HPDE6-E6E7 (cell line): ENCODE results near the gene NFYA.

Experiments
- DNase-seq: peaks from one replicate; pipeline ENCODE4 v3.0.0; 2011; ENCODE audit warnings: missing footprints; ENCODE audit errors: extremely low spot score

NFYA gene

DNA sequence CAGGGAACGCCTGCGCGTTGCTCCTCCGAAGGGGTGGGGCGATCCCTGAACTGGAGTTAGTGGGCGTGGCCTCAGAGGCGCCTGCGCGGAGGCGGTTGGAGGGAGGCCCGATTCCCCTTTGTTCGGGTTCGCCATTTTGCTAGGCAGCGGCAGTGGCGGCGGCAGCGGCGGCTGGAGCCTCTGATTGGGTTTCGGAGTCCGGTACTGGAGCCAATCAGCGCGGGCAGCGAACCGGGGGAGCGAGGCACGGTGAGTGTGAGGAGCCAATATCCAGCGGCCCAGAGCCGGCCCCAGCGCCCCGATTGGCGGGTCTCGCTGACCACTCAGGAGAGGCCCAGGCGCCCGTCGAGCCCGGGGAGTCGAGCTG is at the start of gene NFYA:
NFYA (plus strand) TSS at position 139 of the 367 bp plus-strand sequence. CDS start 6,116 bp downstream, outside the sequence.
- peak; percentile 92 for DNase-seq

DNA sequence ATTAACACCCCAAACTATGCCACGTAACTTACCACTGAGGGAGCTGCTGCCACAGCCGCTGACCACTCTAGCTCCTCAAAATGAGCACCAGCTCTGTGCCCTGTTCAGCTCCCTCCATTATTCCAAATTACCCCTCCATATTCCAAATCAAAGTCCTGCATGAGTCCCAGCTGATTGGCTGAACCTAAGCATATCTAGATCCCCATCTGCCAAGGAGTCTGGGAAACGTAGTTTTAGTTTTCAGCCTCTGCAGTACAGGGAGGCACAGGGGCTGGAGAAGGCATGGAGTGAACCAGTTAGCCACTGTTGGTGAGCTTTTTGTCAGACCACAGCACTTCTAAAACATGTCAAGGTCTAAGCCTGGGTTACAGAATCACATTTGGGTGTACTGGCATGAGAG is 49.7 kb upstream of the NFYA start:
- no peak for DNase-seq

DNA sequence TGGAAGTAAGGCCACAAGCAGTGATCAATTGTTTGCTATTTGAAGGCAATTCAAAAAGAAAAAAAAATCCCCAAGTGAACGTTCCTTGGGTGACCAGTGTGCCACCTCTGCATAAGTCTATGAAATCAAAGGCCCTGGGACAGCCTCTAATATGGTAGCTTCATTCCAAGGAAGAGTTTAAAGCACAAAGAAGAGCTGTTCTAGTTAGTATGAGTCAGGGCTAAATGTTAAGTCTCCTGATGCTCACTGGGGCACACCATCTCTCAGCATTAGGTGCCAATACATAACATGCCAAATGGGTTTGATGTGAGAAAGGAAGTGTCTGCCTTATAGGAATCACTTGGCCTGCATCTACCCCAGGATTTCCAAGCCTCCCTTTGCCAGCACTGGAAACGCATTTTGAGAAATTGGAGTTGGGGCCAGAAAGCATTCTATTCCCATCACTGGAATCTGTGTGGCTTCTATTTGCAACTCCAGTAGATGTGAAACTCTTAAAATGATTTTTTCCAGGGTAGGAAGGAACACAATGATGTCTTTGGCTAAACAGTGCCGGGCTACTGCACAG is 46.7 kb upstream of the NFYA start:
- DNase-seq, result no peak

DNA sequence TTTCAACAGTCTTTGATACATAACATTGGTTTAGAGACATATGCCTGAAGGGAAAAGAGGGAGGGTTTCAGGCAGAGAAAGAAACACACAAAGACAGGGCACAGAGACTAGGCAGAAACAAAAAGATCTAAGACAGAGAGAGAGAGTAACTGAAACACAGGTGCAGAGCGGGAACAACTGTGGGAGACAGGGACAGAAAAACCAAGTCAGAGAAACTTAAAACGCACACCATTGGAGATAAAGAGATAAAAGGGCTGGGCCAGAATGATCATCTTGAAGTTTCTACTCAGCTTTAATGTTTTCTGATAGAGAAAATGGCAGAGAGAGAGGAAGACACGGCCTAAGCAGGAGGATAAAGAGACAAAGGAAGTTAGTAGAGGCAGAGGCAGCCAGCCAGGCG is 45.5 kb upstream of the NFYA start:
- DNase-seq, result no peak

DNA sequence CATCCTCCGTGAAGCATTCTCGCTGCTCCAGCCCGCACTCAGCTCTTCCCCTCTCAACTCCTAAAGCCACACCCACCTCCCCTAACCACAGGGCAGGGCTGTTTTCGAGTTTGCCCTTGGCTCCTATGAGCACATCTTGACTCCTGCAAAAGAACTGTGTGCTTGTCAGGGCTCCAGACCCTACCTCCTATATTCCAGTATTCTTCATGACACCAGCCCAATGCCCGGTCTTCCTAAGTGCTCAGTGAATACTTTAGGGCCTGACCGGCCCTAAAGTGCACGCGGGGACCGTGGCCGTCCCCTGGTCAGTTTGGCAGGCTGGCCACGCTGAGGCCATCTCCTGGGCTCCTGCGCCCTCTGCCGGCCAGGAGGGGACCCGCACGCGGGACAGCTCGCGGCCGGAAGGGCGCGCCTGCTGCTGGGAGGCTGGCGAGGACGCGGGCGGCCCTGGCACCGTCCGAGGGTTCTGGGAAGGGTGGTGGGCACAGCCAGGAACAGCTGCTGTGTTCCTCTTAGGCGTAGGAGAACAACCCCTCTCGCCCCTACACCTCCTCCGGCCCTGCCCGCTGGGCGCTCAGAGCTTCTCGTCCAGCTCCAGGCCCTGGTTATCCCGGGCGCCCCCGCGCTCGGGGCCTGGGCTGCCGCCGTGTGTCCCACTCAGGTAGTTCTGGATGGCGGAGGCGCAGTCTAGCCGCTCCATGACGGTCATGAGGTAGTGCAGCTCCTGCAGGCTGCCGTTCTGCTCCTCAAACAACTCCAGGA is 44.8 kb upstream of the NFYA start:
- DNase-seq, result no peak

DNA sequence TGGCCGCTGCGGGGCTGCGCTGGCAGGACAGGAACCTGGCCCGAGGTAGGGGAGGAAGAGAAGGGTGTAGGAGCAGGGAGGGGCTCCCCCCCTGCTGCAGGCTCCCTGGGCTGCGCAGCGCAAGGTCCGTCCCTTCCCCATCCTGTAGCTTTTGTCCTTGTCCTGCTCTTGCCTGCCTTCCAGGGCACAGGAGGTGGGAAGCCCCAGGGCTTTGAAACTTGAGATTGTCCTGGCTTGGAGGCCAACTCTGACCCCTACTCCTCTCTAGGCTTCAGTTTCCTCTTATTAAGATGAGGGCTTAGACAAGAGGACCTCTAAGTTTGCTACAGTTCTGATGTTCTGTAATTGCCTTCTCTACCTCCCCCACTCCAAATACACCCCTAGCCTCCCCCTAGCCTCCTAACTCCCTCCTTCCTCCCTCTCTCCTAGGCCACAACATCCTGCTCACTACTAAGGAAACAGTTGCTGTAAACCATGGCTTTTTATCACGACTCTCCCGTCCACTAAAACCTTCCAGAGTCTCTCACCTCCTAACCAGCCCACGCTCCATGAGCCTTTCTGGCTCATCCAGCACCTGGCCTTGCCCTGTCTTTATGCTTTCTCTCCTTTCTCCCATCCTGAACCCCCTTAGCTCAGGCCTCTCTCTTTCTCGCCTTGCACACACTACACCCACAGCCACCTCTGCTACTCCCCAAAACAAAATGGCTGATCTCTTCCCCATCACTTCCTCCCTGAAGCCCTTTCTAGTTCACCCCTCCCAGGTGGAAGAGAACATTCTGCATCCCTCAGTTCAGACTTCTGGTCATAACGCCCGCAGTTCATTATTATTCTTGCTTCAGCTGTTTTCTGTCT is 44.0 kb upstream of the NFYA start:
- DNase-seq, result no peak

DNA sequence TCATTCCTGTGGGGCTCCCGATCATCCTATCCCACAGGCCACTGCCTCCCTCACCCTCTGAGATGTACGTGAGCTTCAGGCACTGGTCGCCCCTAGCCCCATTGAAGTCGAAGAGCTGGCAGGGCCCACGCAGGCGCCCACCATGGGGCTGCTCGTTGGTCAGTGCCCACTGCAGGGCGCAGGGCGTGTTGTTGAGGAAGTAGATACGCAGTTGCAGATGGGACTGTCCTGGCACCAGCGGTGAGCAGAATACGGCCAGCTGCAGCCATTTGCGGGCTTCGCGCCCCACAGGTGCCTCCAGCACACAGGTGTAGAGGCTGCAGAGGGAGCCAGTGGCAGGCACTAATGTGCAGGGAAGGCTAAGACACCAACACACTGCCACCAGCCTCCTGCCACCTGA is 39.9 kb upstream of the NFYA start:
- DNase-seq, result no peak

DNA sequence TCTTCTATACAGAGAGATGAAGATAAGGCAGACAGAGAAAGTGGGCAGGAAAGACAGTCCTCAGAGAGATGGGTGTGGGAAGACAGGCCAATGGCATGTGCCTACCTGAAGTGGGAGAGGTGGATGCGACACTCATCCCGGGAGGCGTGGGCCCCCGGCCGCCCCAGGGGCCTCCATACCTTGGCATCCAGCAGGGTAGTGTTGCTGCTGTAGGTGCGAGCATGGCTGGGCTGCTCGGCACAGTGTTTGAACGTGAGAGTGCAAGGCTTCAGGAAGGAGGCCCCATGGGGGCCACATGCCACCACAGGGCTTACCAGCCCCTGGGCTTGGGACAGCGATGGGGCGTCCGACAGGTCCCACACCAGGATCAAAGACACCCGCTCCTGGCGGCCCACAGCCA is 39.0 kb upstream of the NFYA start:
- DNase-seq, result no peak

DNA sequence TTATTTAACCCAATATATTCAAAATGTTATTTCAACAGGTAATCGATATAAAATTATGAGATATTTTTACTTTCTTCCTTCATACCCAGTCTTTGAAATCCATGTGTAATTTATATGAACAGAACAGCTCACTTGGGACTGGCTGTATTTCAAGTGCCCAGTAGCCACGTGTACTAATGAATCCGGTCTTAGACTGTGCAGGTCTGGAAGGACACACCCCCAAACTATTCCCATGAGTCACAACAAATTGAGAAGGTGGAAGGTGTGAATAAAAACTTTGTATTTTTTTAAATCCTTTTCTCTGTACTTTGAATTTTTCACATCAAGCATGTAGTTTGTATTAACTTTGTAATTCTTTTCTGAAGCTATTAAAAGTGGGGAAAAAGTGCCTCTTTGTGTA is 36.6 kb upstream of the NFYA start:
- DNase-seq, result peak; percentile 82

DNA sequence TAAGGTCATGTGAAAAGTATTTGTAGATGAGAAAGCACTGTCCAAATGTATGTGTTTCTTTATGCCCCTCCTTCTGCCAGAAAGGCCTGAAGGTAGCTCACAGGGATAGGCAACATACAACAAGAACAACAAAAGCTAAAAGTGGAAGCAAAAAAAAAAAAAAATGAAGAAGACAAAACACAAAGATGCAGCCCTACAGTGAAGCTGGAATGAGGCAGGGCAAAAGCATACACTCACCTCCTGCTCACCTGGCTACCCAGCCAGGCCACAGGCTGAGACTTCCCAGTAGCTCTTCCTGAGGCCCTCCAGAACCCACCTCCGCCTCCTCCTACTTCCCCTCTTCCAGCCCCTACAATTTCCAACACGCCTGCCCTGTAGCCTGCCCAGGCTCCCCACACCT is 36.2 kb upstream of the NFYA start:
- no peak for DNase-seq

DNA sequence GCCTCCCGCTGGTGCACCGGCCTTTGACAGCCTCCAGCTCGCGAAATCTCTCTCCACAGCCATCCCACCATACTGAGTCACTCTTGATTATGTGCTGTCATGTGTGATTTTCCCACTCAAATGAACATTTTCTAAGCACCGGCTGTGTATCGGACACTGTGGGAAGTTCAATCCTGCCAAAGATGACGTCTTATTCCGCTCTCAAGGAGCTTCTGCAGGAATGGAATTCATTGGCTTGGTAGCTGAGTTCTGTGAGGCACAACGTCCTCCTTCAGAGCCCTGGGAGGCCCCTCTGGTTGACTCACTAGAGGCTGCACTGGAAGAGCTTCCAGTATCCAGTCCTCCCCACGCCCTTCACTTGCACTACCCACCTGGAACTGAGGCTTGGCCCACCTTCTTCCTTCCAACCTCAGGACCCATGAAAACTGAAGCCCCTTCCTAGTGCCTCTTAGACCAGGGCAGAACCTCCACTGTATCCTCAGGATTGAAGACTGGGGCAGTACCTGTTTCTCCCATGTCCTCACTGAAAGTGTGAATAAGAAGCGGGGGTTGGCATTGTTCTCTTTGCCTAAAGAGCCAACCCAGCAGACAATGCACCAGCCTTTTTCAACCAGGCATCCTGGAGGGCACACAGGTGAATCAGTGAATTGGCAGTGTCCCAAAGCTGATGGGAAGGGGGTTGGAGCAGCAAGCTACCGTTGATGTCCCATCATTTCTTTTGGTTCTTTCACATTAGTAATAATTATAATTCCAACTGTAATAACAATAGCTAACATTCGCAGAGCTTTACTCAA is 35.5 kb upstream of the NFYA start:
- DNase-seq, result no peak

DNA sequence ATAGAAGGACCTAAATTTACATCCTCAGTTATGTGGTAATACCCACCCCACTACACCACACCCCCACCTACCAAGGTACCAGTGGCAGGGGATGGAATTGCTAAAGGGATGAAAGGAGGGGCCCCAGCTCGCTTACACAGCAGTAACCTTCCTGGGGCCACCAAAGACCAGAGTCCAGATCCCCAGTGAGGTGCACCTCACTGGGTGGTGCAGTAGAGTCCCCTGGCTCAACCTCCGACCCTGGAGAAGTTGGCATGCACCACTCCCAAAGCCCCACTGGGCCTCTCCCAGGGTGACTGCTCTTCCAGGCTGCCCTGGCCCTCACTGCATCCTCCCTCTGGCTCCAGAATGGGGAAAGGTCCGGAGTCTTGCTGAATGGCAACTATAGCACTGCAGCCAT is 34.6 kb upstream of the NFYA start:
- no peak for DNase-seq

DNA sequence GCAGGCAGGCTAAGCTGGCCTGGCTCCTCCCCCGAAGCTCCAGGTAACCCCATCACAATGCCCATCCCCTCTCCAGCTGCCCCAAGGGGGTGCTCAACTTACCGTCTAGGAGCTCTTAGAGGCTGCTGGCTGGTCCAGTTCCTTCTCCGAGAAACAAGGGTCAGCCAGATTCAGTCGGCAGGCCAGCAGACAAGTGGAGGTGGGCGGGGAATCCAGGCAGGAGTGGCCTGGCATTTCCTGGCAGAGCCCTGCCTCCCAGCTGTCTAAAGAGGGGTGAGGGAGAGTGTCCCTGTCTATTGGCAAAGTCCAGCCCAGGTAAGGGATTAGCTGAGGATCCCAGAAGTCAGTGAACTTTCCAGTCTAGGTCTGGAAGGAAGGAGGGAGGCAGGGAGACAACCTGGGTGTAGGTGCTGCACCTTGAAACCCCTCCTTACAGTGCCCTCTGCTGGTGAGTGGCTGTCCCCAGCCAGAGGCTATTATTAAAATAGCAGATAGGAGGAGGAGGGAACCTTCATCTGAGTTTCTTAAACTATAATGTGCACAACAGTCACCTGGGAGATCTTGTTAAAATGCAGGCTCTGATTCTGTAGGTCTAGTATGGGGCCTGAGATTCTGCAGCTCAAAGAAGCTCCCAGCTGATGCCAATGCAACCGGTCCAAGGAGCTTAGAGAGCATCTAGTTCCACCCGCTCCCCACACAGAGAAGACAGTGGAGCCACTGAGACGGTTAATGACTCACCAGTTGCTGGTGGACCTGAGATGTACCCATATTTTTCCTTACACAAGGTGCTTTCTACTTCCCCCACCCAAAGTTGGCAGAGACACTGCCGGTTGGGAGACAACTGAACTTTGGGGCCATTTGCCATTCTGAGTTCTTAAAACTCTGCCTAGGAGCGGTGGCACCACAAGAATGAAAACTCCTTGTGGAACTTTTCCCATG is 33.4 kb upstream of the NFYA start, which contains the start of gene UNC5CL:
UNC5CL (minus strand) TSS at position 162 of the 939 bp plus-strand sequence. CDS start 4,147 bp downstream, outside the sequence.
- no peak for DNase-seq

DNA sequence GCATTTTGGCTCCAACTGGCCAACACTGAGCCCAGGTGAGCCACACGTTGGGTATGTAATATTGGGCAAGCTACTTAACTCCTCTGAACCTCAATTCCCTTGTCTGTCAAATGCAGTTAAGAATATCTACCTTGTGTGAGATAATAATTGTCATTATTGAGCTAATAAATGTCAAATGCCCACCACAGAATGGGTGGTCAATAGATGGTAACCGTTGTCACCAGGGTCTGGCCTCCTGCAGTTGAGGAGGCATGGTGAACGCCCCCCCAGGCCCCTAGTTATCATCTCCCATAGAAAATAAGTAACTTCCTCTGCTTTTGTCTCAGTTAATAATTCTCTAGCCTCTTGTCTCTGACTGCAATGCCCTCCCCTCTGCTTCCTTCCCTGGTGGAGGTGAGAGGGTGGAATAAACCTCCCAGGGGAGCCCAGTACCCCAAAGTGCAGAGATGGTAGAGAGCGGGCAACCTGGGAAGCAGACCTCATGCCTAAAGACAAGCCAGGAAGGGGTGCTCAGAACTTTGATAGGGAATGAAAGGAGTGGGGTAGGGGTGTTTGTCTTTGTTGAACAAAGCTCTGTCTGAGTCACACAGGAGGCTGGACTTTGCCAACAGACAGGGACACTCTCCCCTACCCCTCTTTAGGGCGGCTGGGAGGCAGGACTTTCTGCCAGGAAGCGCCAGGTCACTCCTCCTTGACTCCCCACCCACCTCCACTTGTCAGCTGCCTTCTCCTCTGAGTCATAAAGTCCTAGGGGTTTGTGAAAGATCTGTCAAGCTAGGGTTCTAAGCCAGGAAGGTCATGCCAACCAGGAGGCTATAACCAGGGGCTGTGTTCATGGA is 32.5 kb upstream of the NFYA start:
- no peak for DNase-seq

DNA sequence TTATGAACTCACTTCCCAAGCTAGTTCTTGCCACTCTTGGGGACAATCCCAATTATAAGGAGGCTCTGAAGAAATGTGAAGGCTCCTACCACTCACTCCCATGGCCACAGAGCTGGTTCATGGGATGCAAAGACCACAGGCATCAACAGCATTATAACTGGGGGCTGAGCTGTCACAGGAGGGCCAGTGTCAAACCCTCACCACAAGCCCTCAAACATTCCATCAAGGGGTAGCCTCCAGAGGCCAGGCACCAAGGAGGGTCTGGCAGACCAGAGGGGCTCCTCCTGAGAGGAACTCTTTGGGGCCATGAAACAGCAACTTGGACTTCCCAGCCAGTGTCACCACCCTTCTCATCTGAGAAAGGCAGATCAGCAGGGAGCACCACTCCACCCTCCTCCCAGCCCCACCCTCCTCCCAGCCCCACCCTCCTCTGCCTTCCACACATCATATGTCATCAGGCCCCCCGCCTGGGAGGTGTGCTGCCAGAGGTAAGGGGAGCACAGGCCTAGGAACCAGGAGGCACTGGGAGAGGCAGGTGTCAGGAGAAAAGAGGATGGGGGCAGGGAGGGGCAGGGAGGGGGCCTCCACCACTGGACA is 31.7 kb upstream of the NFYA start:
- DNase-seq, result no peak

DNA sequence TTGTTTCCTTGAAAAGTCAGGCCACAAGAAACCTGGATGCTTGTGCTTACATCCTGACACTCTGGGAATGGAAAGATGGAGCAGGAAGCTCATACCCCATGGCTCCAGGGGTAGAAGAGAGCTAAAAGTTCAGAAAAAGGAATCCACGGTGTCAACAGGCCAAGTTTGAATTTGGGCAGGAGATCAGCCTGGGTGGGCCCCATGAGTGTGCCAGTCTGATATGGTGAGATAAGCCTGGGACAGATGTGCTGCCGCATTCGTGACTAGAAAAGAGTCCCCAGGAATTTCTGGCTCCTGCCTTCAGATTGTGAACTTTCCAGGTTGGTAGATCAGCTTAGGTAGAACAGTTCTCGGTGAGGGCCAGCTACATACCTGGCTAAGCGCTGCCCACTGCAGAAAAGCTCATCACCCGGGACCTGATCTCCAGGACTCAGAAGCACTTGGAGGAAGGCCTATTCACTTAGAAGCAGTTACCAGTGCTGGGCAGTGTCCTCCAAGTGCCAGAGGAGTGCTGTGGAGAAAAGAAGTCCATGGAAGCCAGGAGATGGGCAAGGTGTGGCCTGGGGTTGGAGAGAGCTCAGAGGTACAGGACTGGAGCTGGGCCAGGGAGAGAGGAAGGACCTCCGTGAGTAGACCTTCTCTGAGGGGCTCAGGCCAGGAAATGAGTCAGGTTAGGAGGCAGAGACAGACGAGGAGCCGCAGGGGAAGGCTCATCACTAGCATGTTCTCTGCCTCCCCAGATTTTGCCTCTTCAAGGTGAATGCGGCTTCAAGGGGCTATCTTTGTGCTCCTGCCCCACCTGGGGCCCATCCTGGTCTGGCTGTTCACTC is 30.3 kb upstream of the NFYA start, which contains the start of gene TSPO2:
TSPO2 (plus strand) TSS at position 242 of the 830 bp plus-strand sequence; CDS start at position 761, 519 bp downstream.
- DNase-seq, result no peak

DNA sequence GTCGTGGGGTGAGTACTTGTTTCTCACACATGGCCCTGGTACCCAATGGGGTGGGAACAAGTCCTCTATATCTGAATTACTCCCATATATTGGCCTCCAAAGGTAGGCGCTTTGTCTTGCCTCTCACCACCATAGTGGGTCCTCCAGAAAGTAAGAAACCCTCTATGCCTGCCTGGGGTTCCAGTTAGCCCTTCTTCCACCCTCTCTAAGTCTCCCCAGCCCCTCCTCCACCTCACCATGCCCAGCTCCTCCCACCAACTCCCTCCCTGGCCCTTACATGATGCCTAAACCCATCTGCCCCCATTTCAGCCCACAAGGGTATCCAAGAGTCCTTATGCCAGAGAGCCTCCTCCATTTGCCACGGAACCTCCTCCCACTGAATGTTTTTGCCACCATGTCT is 29.6 kb upstream of the NFYA start:
- no peak for DNase-seq

DNA sequence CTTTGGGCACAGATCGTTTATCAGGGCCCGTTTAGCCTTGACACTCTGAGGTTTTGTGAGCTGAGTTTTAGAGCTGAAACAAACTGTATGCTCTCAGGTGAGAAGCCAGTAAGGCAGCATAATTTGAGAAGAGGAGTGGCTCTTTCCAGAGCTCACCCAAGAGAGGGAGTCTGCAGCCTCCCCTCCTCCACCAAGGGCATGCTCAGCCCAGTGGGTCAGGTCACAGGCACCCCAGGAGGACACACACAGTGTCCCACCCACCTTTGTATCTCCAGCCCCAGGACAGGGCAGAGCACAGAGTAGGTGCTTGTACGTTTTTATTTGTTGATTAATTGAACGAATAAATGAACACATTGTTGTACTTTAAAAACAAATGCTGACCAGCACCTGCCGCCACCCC is 27.1 kb upstream of the NFYA start:
- no peak for DNase-seq
